K562 (cell line): Measurements from ENCODE around the gene ANKRD34A. TPM values are rescaled to one million over a fixed set of nuclear protein-coding genes. Genes with fewer than 3 reads are reported as not detected.

Source experiments
- AFF1 ChIP-seq, 2 experiments: fragments of 450-650 bp; IDR thresholded peaks; 2 replicates each; pipeline ENCODE4 v1.6.1; 2018; ENCODE audit warnings: mild to moderate bottlenecking in 2 of 2, low read depth in 1 of 2; ENCODE audit not compliant: partially characterized antibody in 2 of 2
- ARID3B ChIP-seq: fragments of 250-450 bp; sonication (Bioruptor Pico); IDR thresholded peaks from 2 replicates; pipeline ENCODE4 v1.4.0; 2020; ENCODE audit warnings: borderline replicate concordance
- CC2D1A ChIP-seq: fragments of 450-650 bp; IDR thresholded peaks from 2 replicates; pipeline ENCODE4 v1.6.1; 2017; ENCODE audit warnings: mild to moderate bottlenecking
- GABPB1 ChIP-seq: sonication (generic); formaldehyde crosslinking; IDR thresholded peaks from 2 replicates; pipeline ENCODE4 v1.8.0; 2022; ENCODE audit warnings: mild to moderate bottlenecking, missing genetic modification reagents
- HES1 ChIP-seq: fragments of 450-650 bp; IDR thresholded peaks from 2 replicates; pipeline ENCODE4 v1.6.1; 2016; ENCODE audit warnings: low read depth, mild to moderate bottlenecking, moderate library complexity
- MCM7 ChIP-seq, 2 experiments: fragments of 450-650 bp; IDR thresholded peaks; 2 replicates each; pipeline ENCODE4 v1.6.1; 2016 to 2018
- NEUROD1 ChIP-seq: fragments of 150-350 bp; IDR thresholded peaks from 2 replicates; pipeline ENCODE4 v1.6.1; 2014; ENCODE audit warnings: borderline replicate concordance, low read length, low read depth; ENCODE audit not compliant: partially characterized antibody
- PATZ1 ChIP-seq: fragments of 250-450 bp; sonication (Bioruptor Pico); IDR thresholded peaks from 2 replicates; pipeline ENCODE4 v1.5.0; 2020; ENCODE audit warnings: mild to moderate bottlenecking, borderline replicate concordance
- PRDM10 ChIP-seq: fragments of 450-650 bp; IDR thresholded peaks from 2 replicates; pipeline ENCODE4 v1.6.1; 2018; ENCODE audit not compliant: partially characterized antibody
- RBM17 ChIP-seq: fragments of 200-400 bp; formaldehyde crosslinking; IDR thresholded peaks from 2 replicates; pipeline ENCODE4 v1.6.1; 2017; ENCODE audit warnings: low read depth, mild to moderate bottlenecking, low read length, borderline replicate concordance
- SAFB2 ChIP-seq: fragments of 200-400 bp; formaldehyde crosslinking; IDR thresholded peaks from 2 replicates; pipeline ENCODE4 v1.6.1; 2018; ENCODE audit warnings: borderline replicate concordance, low read length, low read depth, moderate library complexity; ENCODE audit not compliant: severe bottlenecking
- SP2 ChIP-seq: IDR thresholded peaks from 2 replicates; pipeline ENCODE4 v1.6.1; 2011; ENCODE audit warnings: mild to moderate bottlenecking, low read depth, low read length, moderate library complexity; ENCODE audit not compliant: poor library complexity, severe bottlenecking; ENCODE audit errors: extremely low read depth
- polyA plus RNA-seq, 8 experiments: library from polyadenylated mRNA; depleted of rRNA in 4 of 8; stranded (reverse) in 5 of 8; unstranded in 3 of 8; fragments of >200 nt; fragmentation: Nextera tagmentation in 2 of 8; fragmentation: Illumina TruSeq in 1 of 8; extraction: Ambion mirVana in 2 of 8; extraction: Trizol in 1 of 8; gene quantifications; 2 replicates each; pipeline versions ENCODE4 v1.2.1 to v1.2.3, GENCODE V29; 2011 to 2014; ENCODE audit warnings: inconsistent platforms in 1 of 8, missing spikeins in 1 of 8
- total RNA-seq, 7 experiments: library from RNA; depleted of rRNA in 6 of 7; stranded (reverse); fragments of >200 nt in 6 of 7; fragmentation: Illumina TruSeq in 2 of 7; extraction: Trizol in 2 of 7; gene quantifications; 2 replicates each; pipeline versions ENCODE4 v1.2.1 to v1.2.3, GENCODE V29; 2011 to 2021; ENCODE audit warnings: low replicate concordance in 1 of 7

The ANKRD34A gene
- total and polyA plus RNA-seq, 9 of the 15 experiments (the other 6 are each of a cell fraction or from before 2014, with no cell fraction given) = 0.06 to 1.6 (median 0.43) TPM

- peak in 1 of 2 experiments; percentile 13; a peak in 1 of 4 replicates for TF ChIP-seq MCM7 (IDR thresholded peaks at IDR 0.05)
- peak; percentile 79 to 94 for TF ChIP-seq AFF1 (IDR thresholded peaks at IDR 0.05; ENCODE audit: low read depth in 1 of 2, partially characterized antibody in 2 of 2)
- no peak for TF ChIP-seq ARID3B (CRISPR knock-in tag)
- no peak for TF ChIP-seq SAFB2
- TF ChIP-seq HES1 = peak; percentile 35; the same call in 1 of the 2 replicates
- peak; percentile 47 for TF ChIP-seq PRDM10
- no peak for TF ChIP-seq RBM17
- peak; percentile 17 for TF ChIP-seq SP2
- TF ChIP-seq GABPB1 (CRISPR knock-in tag) = peak; percentile 93
- 0 out of 2 replicates have a peak, but pooled peaks have one; percentile 8 for TF ChIP-seq PATZ1 (CRISPR knock-in tag)
- TF ChIP-seq CC2D1A = peak; percentile 72; the same call in 1 of the 2 replicates
- TF ChIP-seq NEUROD1 = peak; percentile 41
Observed at GRCh38 chr1:145927063-145927886, 37.1 kb downstream of the ANKRD34A start, which contains the start of gene RBM8A (continued).
